Measurements from ENCODE around the gene ASIC4. TPM values are rescaled to one million over a fixed set of nuclear protein-coding genes. Genes with fewer than 3 reads are reported as not detected.
A peak's percentile ranks its signal among the peaks of the same experiment; 100 is the strongest.

Gene ASIC4
- total and polyA plus RNA-seq, 2 experiments from 2014 or later, result not detected

DNA sequence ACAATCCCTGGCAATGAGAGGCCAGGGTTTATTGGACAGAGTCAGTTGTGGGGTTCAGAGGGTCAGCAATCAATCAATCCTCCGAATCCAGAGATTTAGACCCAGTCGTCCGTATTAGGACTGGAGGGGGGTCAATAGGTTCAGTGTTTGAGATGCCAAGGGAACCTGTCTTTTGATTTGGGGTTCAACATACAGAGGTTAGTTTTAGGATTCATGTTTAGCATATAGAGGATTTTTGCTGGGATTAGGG lies 15.3 kb upstream of the ASIC4 start:
- H2AFZ ChIP-seq, result peak overlapping the region; percentile 40
- H3K79me2 ChIP-seq, result peaks cover 12% of the 10 kb centered on the region
- TF ChIP-seq EZH2phosphoT487 (IDR thresholded peaks at IDR 0.05; ENCODE audit: low read depth, severe bottlenecking, unreplicated experiment) (no peak), EZH2 (IDR thresholded peaks at IDR 0.05; ENCODE audit: borderline replicate concordance) (no peak), CTCF (IDR thresholded peaks at IDR 0.05; ENCODE audit: poor library complexity) (no peak)
- no peaks in the 10 kb centered on the region for H3K9me2 ChIP-seq (replicated peaks; ENCODE audit: insufficient read depth)
- H3K27me3 ChIP-seq, result peaks cover 35% of the 10 kb centered on the region
- peaks cover 23% of the 10 kb centered on the region for H3K4me1 ChIP-seq (ENCODE audit: insufficient read depth)
- peak overlapping the region; percentile 59 for H3K27ac ChIP-seq
- H3K4me2 ChIP-seq, result peak overlapping the region; percentile 84
- no peaks in the 10 kb centered on the region for H3K9me3 ChIP-seq (ENCODE audit: low read depth)
- H3K4me3 ChIP-seq, result peak overlapping the region; percentile 31
- no peaks in the 10 kb centered on the region for H4K20me1 ChIP-seq (ENCODE audit: insufficient read depth, poor library complexity, severe bottlenecking)
- WGBS (ENCODE audit: low lambda C conversion rate, missing lambda C conversion rate), result 0% methylated on average over 3 of the region's 3 CpGs
- no peak for DNase-seq (ENCODE audit: low spot score)
- H3K36me3 ChIP-seq (replicated peaks; ENCODE audit: insufficient read depth, low read depth), result no peaks in the 10 kb centered on the region

DNA sequence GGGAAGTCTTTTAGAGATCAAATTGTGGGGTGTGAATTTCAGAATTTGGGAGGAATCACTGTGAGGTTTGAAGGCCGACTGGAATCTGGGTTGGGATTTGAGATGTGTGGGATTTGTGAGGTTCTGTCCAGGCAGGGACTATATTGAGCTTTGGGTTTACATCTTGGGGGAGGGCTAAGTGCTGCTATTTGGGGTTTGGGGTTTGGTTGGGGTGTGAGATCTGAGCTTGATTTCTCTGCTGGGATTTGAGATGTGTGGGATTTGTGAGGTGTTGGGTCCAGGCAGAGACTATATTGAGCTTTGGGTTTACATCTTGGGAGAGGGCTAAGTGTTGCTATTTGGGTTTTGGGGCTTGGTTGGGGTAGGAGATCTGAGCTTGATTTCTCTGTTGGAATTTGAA lies 14.7 kb upstream of the ASIC4 start:
- no peak for TF ChIP-seq EZH2phosphoT487 (IDR thresholded peaks at IDR 0.05; ENCODE audit: low read depth, severe bottlenecking, unreplicated experiment)
- TF ChIP-seq CTCF (IDR thresholded peaks at IDR 0.05; ENCODE audit: poor library complexity), result no peak
- Histone ChIP-seq H3K36me3 (replicated peaks; ENCODE audit: insufficient read depth, low read depth) (no peaks in the 10 kb centered on the region), H3K9me3 (ENCODE audit: low read depth) (no peaks in the 10 kb centered on the region), H3K9me2 (replicated peaks; ENCODE audit: insufficient read depth) (no peaks in the 10 kb centered on the region), H4K20me1 (ENCODE audit: insufficient read depth, poor library complexity, severe bottlenecking) (no peaks in the 10 kb centered on the region), H3K4me2 (peak overlapping the region; percentile 84), H3K27ac (no peak overlapping the region), H2AFZ (no peak overlapping the region), H3K4me3 (peak overlapping the region; percentile 31), H3K79me2 (peaks cover 12% of the 10 kb centered on the region), H3K4me1 (ENCODE audit: insufficient read depth) (peaks cover 23% of the 10 kb centered on the region), H3K27me3 (peaks cover 29% of the 10 kb centered on the region)
- WGBS (ENCODE audit: low lambda C conversion rate, missing lambda C conversion rate), result 84% methylated on average over 1 of the region's 1 CpG
- no peak for DNase-seq (ENCODE audit: low spot score)

GRCh38 chr2:219500135-219500534 lies 14.1 kb upstream of the ASIC4 start:
- Histone ChIP-seq H3K9me2 (replicated peaks; ENCODE audit: insufficient read depth) (no peaks in the 10 kb centered on the region), H4K20me1 (ENCODE audit: insufficient read depth, poor library complexity, severe bottlenecking) (no peaks in the 10 kb centered on the region), H3K27me3 (peaks cover 23% of the 10 kb centered on the region), H3K4me1 (ENCODE audit: insufficient read depth) (peaks cover 23% of the 10 kb centered on the region), H3K4me3 (no peak overlapping the region), H3K4me2 (peak overlapping the region; percentile 84), H3K79me2 (peaks cover 12% of the 10 kb centered on the region), H3K36me3 (replicated peaks; ENCODE audit: insufficient read depth, low read depth) (no peaks in the 10 kb centered on the region), H3K27ac (no peak overlapping the region), H3K9me3 (ENCODE audit: low read depth) (no peaks in the 10 kb centered on the region), H2AFZ (no peak overlapping the region)
- DNase-seq (ENCODE audit: low spot score), result no peak
- WGBS (ENCODE audit: low lambda C conversion rate, missing lambda C conversion rate), result 79% methylated on average over 2 of the region's 2 CpGs
- TF ChIP-seq EZH2phosphoT487 (IDR thresholded peaks at IDR 0.05; ENCODE audit: low read depth, severe bottlenecking, unreplicated experiment) (no peak), EZH2 (IDR thresholded peaks at IDR 0.05; ENCODE audit: borderline replicate concordance) (no peak), CTCF (IDR thresholded peaks at IDR 0.05; ENCODE audit: poor library complexity) (peak; percentile 18)

DNA sequence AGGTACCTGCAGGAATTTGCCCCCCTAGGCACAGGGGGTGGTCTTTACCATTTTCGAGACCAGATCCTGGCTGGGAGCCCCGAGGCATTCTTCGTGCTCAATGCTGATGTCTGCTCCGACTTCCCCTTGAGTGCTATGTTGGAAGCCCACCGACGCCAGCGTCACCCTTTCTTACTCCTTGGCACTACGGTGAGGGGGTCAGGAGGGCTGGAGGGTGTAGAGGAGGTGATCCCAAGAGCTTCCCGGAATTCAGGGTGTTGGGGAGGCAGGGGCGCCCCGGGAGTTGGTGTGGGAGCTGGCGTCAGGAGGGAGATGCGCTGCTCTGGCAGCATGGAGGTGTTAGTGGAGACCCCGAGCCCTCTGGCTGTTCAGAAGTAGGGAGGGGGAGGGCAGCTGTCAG lies 12.4 kb upstream of the ASIC4 start:
- DNase-seq (ENCODE audit: low spot score), result no peak
- Histone ChIP-seq H3K4me2 (no peak overlapping the region), H3K27me3 (peaks cover 8% of the 10 kb centered on the region), H3K79me2 (peaks cover 12% of the 10 kb centered on the region), H3K4me1 (ENCODE audit: insufficient read depth) (peaks cover 22% of the 10 kb centered on the region), H3K27ac (no peak overlapping the region), H2AFZ (no peak overlapping the region), H4K20me1 (ENCODE audit: insufficient read depth, poor library complexity, severe bottlenecking) (no peaks in the 10 kb centered on the region), H3K9me3 (ENCODE audit: low read depth) (no peaks in the 10 kb centered on the region), H3K9me2 (replicated peaks; ENCODE audit: insufficient read depth) (no peaks in the 10 kb centered on the region), H3K36me3 (replicated peaks; ENCODE audit: insufficient read depth, low read depth) (no peaks in the 10 kb centered on the region), H3K4me3 (no peak overlapping the region)
- WGBS (ENCODE audit: low lambda C conversion rate, missing lambda C conversion rate), result 86% methylated on average over 14 of the region's 14 CpGs
- TF ChIP-seq CTCF (IDR thresholded peaks at IDR 0.05; ENCODE audit: poor library complexity) (no peak), EZH2 (IDR thresholded peaks at IDR 0.05; ENCODE audit: borderline replicate concordance) (no peak), EZH2phosphoT487 (IDR thresholded peaks at IDR 0.05; ENCODE audit: low read depth, severe bottlenecking, unreplicated experiment) (no peak)

All from hepatocyte (in vitro differentiated cells).